H1 (cell line): Measurements from ENCODE around the gene CASP3. TPM values are rescaled to one million over a fixed set of nuclear protein-coding genes. Genes with fewer than 3 reads are reported as not detected.

Experiments used
- ATF2 ChIP-seq: IDR thresholded peaks from 2 replicates; pipeline ENCODE4 v1.6.1; 2012; ENCODE audit warnings: low read length, inconsistent platforms
- BCL11A ChIP-seq, 2 experiments: IDR thresholded peaks; one replicate each; pipeline ENCODE4 v1.6.1; 2011; ENCODE audit warnings: low read depth in 2 of 2, low read length in 2 of 2, mild to moderate bottlenecking in 2 of 2
- CHD7 ChIP-seq: fragments of 300-600 bp; sonication (generic); IDR thresholded peaks from 2 replicates; pipeline ENCODE4 v1.7.1; 2012; ENCODE audit warnings: low read length, moderate library complexity, mild to moderate bottlenecking, inconsistent platforms; ENCODE audit not compliant: insufficient replicate concordance
- EGR1 ChIP-seq: IDR thresholded peaks from 2 replicates; pipeline ENCODE4 v1.6.1; 2011; ENCODE audit warnings: low read depth, low read length, borderline replicate concordance
- GABPA ChIP-seq: IDR thresholded peaks from 2 replicates; pipeline ENCODE4 v1.6.1; 2011; ENCODE audit warnings: mild to moderate bottlenecking, low read length, moderate library complexity, borderline replicate concordance; ENCODE audit not compliant: insufficient read depth
- GTF2F1 ChIP-seq: IDR thresholded peaks from 2 replicates; pipeline ENCODE4 v1.6.1; 2012; ENCODE audit warnings: low read depth, low read length, improper control_type of control experiment, borderline replicate concordance
- JUN ChIP-seq: IDR thresholded peaks from 2 replicates; pipeline ENCODE4 v1.6.1; 2011; ENCODE audit warnings: low read depth, mild to moderate bottlenecking, improper control_type of control experiment, low read length
- KDM1A ChIP-seq: fragments of 200-600, 300-600 bp; sonication (generic); IDR thresholded peaks from 2 replicates; pipeline ENCODE4 v1.7.1; 2016; ENCODE audit warnings: mild to moderate bottlenecking, low read length, borderline replicate concordance
- SIX5 ChIP-seq: IDR thresholded peaks from 2 replicates; pipeline ENCODE4 v1.6.1; 2011; ENCODE audit warnings: mild to moderate bottlenecking, low read depth, low read length
- SP4 ChIP-seq: IDR thresholded peaks from 2 replicates; pipeline ENCODE4 v1.6.1; 2012; ENCODE audit warnings: low read length, inconsistent platforms
- SRF ChIP-seq: IDR thresholded peaks from 2 replicates; pipeline ENCODE4 v1.6.1; 2011; ENCODE audit warnings: mild to moderate bottlenecking, low read depth, low read length, moderate library complexity
- polyA plus RNA-seq, 7 experiments: library from polyadenylated mRNA; depleted of rRNA in 3 of 7; stranded (reverse) in 5 of 7; unstranded in 2 of 7; fragments of >200 nt in 5 of 7; fragments of 200-250 nt in 2 of 7; gene quantifications; 1 replicate in 5 of 7; 2 replicates in 1 of 7; 4 replicates in 1 of 7; pipeline versions ENCODE4 v1.2.1 to v1.2.3, GENCODE V29; 2011 to 2013; ENCODE audit warnings: missing spikeins in 2 of 7, mixed read lengths in 2 of 7
- total RNA-seq: library from RNA; stranded (reverse); fragmentation: NEBNext Ultra II Directional; extraction: Animal tissue kit (Norgen Biotek cat#: 25700); gene quantifications from 2 replicates; pipeline ENCODE4 v1.2.1, GENCODE V29; 2021

The CASP3 gene
- total and polyA plus RNA-seq, 2 of the 8 experiments (the other 6 are each of a cell fraction or from before 2014, with no cell fraction given): 27.8 to 82.5 TPM

- TF ChIP-seq CHD7 (no peak), JUN (no peak), KDM1A (no peak), EGR1 (no peak), SIX5 (no peak), GTF2F1 (no peak), BCL11A (IDR thresholded peaks at IDR 0.05; ENCODE audit: low read depth in 2 of 2, low read length in 2 of 2) (no peak), SRF (no peak), GABPA (no peak), SP4 (no peak), ATF2 (no peak)
Measured at GRCh38 chr4:184614509-184614908, 34.7 kb downstream of the CASP3 start (continued).
